Thymus (tissue), 11 donors: Measurements from ENCODE around the gene CRHR2. TPM values are rescaled to one million over a fixed set of nuclear protein-coding genes. Genes with fewer than 3 reads are reported as not detected.

Experiments used
- DNase-seq, 9 donors: peaks; one replicate each; pipeline ENCODE4 v3.0.0-alpha.2; 2013; ENCODE audit warnings: low spot score in 9 of 9, low read depth in 6 of 9, missing footprints in 1 of 9
- H3K27ac ChIP-seq, 2 donors: one replicate each; pipeline ENCODE4 v1.5.1; 2013; ENCODE audit warnings: control low read depth in 1 of 2, low read depth in 1 of 2, low read length in 1 of 2, mild to moderate bottlenecking in 1 of 2, moderate library complexity in 1 of 2
- H3K27me3 ChIP-seq, 2 donors: one replicate each; pipeline ENCODE4 v1.5.1; 2013; ENCODE audit warnings: low read length in 1 of 2; ENCODE audit not compliant: control insufficient read depth in 2 of 2, insufficient read depth in 1 of 2
- H3K36me3 ChIP-seq, 2 donors: one replicate each; pipeline ENCODE4 v1.5.1; 2013; ENCODE audit warnings: low read length in 1 of 2, mild to moderate bottlenecking in 1 of 2, moderate library complexity in 1 of 2; ENCODE audit not compliant: control insufficient read depth in 2 of 2, insufficient read depth in 2 of 2
- H3K4me1 ChIP-seq, 2 donors: one replicate each; pipeline ENCODE4 v1.5.1; 2013; ENCODE audit warnings: low read length in 2 of 2; ENCODE audit not compliant: control insufficient read depth in 2 of 2, insufficient read depth in 2 of 2
- H3K4me3 ChIP-seq, 2 donors: one replicate each; pipeline ENCODE4 v1.5.1; 2013; ENCODE audit warnings: low read length in 2 of 2, control low read depth in 1 of 2, mild to moderate bottlenecking in 1 of 2
- H3K9me3 ChIP-seq, 2 donors: one replicate each; pipeline ENCODE4 v1.5.1; 2013; ENCODE audit warnings: low read length in 1 of 2, mild to moderate bottlenecking in 1 of 2; ENCODE audit not compliant: control insufficient read depth in 2 of 2, insufficient read depth in 1 of 2
- WGBS: extraction: QIAGEN DNeasy Blood & Tissue Kit; methylation state at CpG from one replicate; pipeline ENCODE4 v1.1.7; 2013; 5-methylcytosine and 5-hydroxymethylcytosine counted together
- polyA plus RNA-seq: library from polyadenylated mRNA; stranded (reverse); fragments of 200-250 nt; gene quantifications from one replicate; pipeline ENCODE4 v1.2.3, GENCODE V29; 2013
- total RNA-seq: library from RNA; stranded (reverse); fragments of 120-200 nt; gene quantifications from one replicate; pipeline ENCODE4 v1.2.4, GENCODE V29; 2013
- donor health status: healthy.

CRHR2 gene
- total and polyA plus RNA-seq, 2 donors, result under 0.01 to 0.05 TPM

DNA sequence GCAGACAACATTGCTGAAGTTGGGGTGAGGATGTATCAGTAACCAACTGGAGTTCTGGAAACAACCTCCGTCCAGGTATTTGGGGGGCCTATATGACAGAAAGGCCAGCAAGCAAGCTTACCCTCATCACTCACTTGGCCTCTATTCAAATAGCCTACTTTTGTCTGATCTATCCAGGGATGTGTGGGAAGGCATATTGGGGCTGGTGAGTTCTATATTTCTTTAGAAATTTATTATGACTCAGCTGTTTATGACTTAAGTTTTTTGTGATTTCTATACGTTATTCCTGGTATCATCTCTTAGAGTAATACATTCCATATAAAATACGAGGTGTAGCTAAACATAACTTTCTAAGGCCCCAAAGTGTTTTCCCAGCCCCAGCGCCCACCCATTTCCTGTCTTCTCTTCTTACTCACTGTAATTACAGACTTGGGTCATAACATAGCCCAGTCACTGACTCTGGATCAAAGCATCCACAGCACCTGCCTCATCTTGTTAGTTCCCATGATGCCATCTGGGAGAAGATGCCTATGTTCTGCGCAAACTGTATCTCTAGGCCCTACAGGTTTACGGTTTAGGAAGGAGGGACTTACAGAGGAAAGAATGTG is 69.5 kb downstream of the CRHR2 start:
- DNase-seq, result no peak
- no peaks in the 10 kb centered on the region for H3K27me3 ChIP-seq
- peaks cover 20 to 70% of the 10 kb centered on the region in 2 donors for H3K36me3 ChIP-seq
- H3K27ac ChIP-seq, result no peak overlapping the region
- 96% methylated on average over 6 of the region's 6 CpGs for WGBS
- no peaks in the 10 kb centered on the region for H3K4me1 ChIP-seq
- H3K9me3 ChIP-seq, result no peaks in the 10 kb centered on the region
- H3K4me3 ChIP-seq, result no peak overlapping the region

DNA sequence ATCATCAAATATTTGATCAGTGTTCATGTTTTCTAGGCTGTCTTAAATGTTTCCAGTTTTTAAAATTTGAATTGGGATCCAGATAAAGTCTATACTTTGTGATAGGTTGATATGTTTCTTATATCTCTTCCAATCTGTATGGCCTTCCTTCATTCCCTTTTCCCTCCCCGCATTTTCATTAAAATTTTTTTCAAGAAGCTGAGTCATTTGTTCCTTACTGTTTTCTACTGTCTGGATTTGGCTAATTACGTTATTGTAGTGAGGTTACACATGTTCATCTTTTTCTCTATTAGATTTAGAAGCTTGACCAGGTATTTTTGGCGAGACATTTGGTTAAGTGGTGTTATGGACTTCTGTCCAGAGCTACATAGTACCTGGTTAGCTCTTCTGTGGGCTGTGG is 76.4 kb downstream of the CRHR2 start:
- H3K4me3 ChIP-seq, result no peak overlapping the region
- no peaks in the 10 kb centered on the region for H3K27me3 ChIP-seq
- H3K36me3 ChIP-seq, result peaks cover 19 to 67% of the 10 kb centered on the region in 2 donors
- DNase-seq, result no peak
- H3K9me3 ChIP-seq, result no peaks in the 10 kb centered on the region
- no peak overlapping the region for H3K27ac ChIP-seq
- no peaks in the 10 kb centered on the region for H3K4me1 ChIP-seq
- 98% methylated on average over 3 of the region's 3 CpGs for WGBS

- peaks cover 19 to 69% of the 10 kb centered on the region in 2 donors for H3K36me3 ChIP-seq
- DNase-seq, result no peak
- no peaks in the 10 kb centered on the region for H3K4me1 ChIP-seq
- H3K4me3 ChIP-seq, result no peak overlapping the region
- WGBS, result 99% methylated on average over 3 of the region's 3 CpGs
- no peaks in the 10 kb centered on the region for H3K27me3 ChIP-seq
- H3K9me3 ChIP-seq, result no peaks in the 10 kb centered on the region
- H3K27ac ChIP-seq, result no peak overlapping the region
Observed at GRCh38 chr7:30604901-30605300, 77.4 kb downstream of the CRHR2 start.

Other genes with a start within 250 kb of the CRHR2 start
- gene NOD1, start 203.7 kb downstream of the CRHR2 start, total RNA-seq, result 4.3 TPM
- 13.6 TPM for gene NOD1, start 203.7 kb downstream of the CRHR2 start, polyA plus RNA-seq
- 43.4 TPM for gene GGCT, start 177.6 kb downstream of the CRHR2 start, total RNA-seq
- gene GGCT, start 177.6 kb downstream of the CRHR2 start, polyA plus RNA-seq, result 85.4 TPM
- gene GARS1, start 87.6 kb downstream of the CRHR2 start, total RNA-seq, result 44.9 TPM
- 56.9 TPM for gene GARS1, start 87.6 kb downstream of the CRHR2 start, polyA plus RNA-seq
- 0.94 TPM for gene INMT, start 69.7 kb upstream of the CRHR2 start, total RNA-seq
- 2.5 TPM for gene INMT, start 69.7 kb upstream of the CRHR2 start, polyA plus RNA-seq
- gene MINDY4, start 89.0 kb upstream of the CRHR2 start, total RNA-seq, result 1.5 TPM
- gene MINDY4, start 89.0 kb upstream of the CRHR2 start, polyA plus RNA-seq, result 1.7 TPM
- gene AQP1, start 229.4 kb upstream of the CRHR2 start, total RNA-seq, result 18.4 TPM
- gene AQP1, start 229.4 kb upstream of the CRHR2 start, polyA plus RNA-seq, result 42.2 TPM